K562 (cell line): Measurements from ENCODE around the gene ID1.

Experiments used
- CTCF ChIP-seq, 3 experiments: IDR thresholded peaks in 2 of 3; conservative IDR thresholded peaks in 1 of 3; 2 replicates each; pipeline ENCODE4 v1.5.1; 2011 to 2012; ENCODE audit warnings: low read length in 3 of 3, mild to moderate bottlenecking in 3 of 3, control low read depth in 2 of 3, improper control_type of control experiment in 1 of 3, inconsistent platforms in 1 of 3, low read depth in 1 of 3, mixed read lengths in 1 of 3, moderate library complexity in 1 of 3; ENCODE audit not compliant: insufficient read depth in 2 of 3
- EP300 ChIP-seq: IDR thresholded peaks from 2 replicates; pipeline ENCODE4 v1.6.1; 2012; ENCODE audit warnings: low read length, improper control_type of control experiment
- EZH2 ChIP-seq: IDR thresholded peaks from 2 replicates; pipeline ENCODE4 v1.6.1; 2012; ENCODE audit warnings: low read depth, mild to moderate bottlenecking, inconsistent platforms, low read length, borderline replicate concordance
- KLF16 ChIP-seq: IDR thresholded peaks from 2 replicates; pipeline ENCODE4 v1.6.1; 2016; ENCODE audit warnings: antibody characterized with exemption
- MXI1 ChIP-seq: IDR thresholded peaks from 2 replicates; pipeline ENCODE4 v1.6.1; 2011; ENCODE audit warnings: low read depth, mild to moderate bottlenecking, improper control_type of control experiment, low read length
- NFATC3 ChIP-seq: fragments of 450-650 bp; IDR thresholded peaks from 2 replicates; pipeline ENCODE4 v1.6.1; 2017; ENCODE audit warnings: mild to moderate bottlenecking
- TF ChIP-seq, protein P1 (sequence below): sonication (generic); formaldehyde crosslinking; IDR thresholded peaks from 2 replicates; pipeline ENCODE4 v1.8.1; 2023; ENCODE audit warnings: mild to moderate bottlenecking, missing genetic modification reagents

- TF ChIP-seq CTCF (IDR thresholded peaks at IDR 0.05 in 2 of 3, conservative IDR thresholded peaks at IDR 0.05 in 1 of 3; ENCODE audit: insufficient read depth in 2 of 3, low read depth in 1 of 3, low read length in 3 of 3) = no peak
- no peak for TF ChIP-seq EZH2
- TF ChIP-seq EP300 = no peak
- no peak for TF ChIP-seq MXI1
- no peak for TF ChIP-seq KLF16
- TF ChIP-seq NFATC3 = no peak
- TF ChIP-seq, protein P1, sequence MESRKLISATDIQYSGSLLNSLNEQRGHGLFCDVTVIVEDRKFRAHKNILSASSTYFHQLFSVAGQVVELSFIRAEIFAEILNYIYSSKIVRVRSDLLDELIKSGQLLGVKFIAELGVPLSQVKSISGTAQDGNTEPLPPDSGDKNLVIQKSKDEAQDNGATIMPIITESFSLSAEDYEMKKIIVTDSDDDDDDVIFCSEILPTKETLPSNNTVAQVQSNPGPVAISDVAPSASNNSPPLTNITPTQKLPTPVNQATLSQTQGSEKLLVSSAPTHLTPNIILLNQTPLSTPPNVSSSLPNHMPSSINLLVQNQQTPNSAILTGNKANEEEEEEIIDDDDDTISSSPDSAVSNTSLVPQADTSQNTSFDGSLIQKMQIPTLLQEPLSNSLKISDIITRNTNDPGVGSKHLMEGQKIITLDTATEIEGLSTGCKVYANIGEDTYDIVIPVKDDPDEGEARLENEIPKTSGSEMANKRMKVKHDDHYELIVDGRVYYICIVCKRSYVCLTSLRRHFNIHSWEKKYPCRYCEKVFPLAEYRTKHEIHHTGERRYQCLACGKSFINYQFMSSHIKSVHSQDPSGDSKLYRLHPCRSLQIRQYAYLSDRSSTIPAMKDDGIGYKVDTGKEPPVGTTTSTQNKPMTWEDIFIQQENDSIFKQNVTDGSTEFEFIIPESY = no peak
Observed at GRCh38 chr20:31652917-31653396, 47.9 kb downstream of the ID1 start.
